NT2/D1 (cell line): ENCODE results near the gene MLF2.

Experiments used
- DNase-seq: peaks from one replicate; pipeline ENCODE4 v3.0.0-alpha.2; 2011; ENCODE audit warnings: low read depth, low spot score
- H3K27me3 ChIP-seq: 2 replicates; pipeline ENCODE4 v1.6.0; 2011; ENCODE audit warnings: mild to moderate bottlenecking; ENCODE audit not compliant: insufficient read length, insufficient read depth
- H3K36me3 ChIP-seq: 2 replicates; pipeline ENCODE4 v1.6.1; 2011; ENCODE audit warnings: mild to moderate bottlenecking, low read length, mixed read lengths; ENCODE audit not compliant: insufficient read depth, insufficient read length
- H3K4me1 ChIP-seq: 2 replicates; pipeline ENCODE4 v1.5.1; 2011; ENCODE audit not compliant: insufficient read depth, insufficient read length
- H3K4me3 ChIP-seq: 2 replicates; pipeline ENCODE4 v1.5.1; 2011; ENCODE audit warnings: low read depth; ENCODE audit not compliant: insufficient read length
- H3K9ac ChIP-seq: 2 replicates; pipeline ENCODE4 v1.6.0; 2011; ENCODE audit warnings: low read depth; ENCODE audit not compliant: insufficient read length
- H3K9me3 ChIP-seq: 2 replicates; pipeline ENCODE4 v1.5.1; 2011; ENCODE audit warnings: mild to moderate bottlenecking, low read length; ENCODE audit not compliant: insufficient read depth
- SUZ12 ChIP-seq: IDR thresholded peaks from 2 replicates; pipeline ENCODE4 v1.6.1; 2011; ENCODE audit not compliant: insufficient read length, insufficient read depth; ENCODE audit errors: extremely low read depth
- YY1 ChIP-seq: IDR thresholded peaks from 2 replicates; pipeline ENCODE4 v1.6.1; 2011; ENCODE audit not compliant: insufficient read length, insufficient read depth
- ZNF274 ChIP-seq: IDR thresholded peaks from 2 replicates; pipeline ENCODE4 v1.6.1; 2011; ENCODE audit warnings: mild to moderate bottlenecking, low read depth, low read length

The MLF2 gene

GRCh38 chr12:6736754-6737153, 16.2 kb downstream of the MLF2 start:
- H3K9ac ChIP-seq = no peak overlapping the region
- no peaks in the 10 kb centered on the region for H3K9me3 ChIP-seq
- H3K4me1 ChIP-seq = no peaks in the 10 kb centered on the region
- no peaks in the 10 kb centered on the region for H3K27me3 ChIP-seq
- no peak for DNase-seq
- H3K4me3 ChIP-seq = no peak overlapping the region
- TF ChIP-seq YY1 (no peak), ZNF274 (no peak), SUZ12 (no peak)
- H3K36me3 ChIP-seq = peaks cover 19% of the 10 kb centered on the region

- no peaks in the 10 kb centered on the region for H3K4me1 ChIP-seq
- no peak for TF ChIP-seq SUZ12
- TF ChIP-seq ZNF274 = no peak
- TF ChIP-seq YY1 = no peak
- no peaks in the 10 kb centered on the region for H3K9me3 ChIP-seq
- H3K4me3 ChIP-seq = no peak overlapping the region
- H3K36me3 ChIP-seq = peaks cover 31% of the 10 kb centered on the region
- DNase-seq = peak; percentile 52
- H3K27me3 ChIP-seq = no peaks in the 10 kb centered on the region
- H3K9ac ChIP-seq = peak overlapping the region; percentile 13
Measured at GRCh38 chr12:6735448-6736191, 17.3 kb downstream of the MLF2 start.

GRCh38 chr12:6734506-6735387, 18.2 kb downstream of the MLF2 start:
- peaks cover 39% of the 10 kb centered on the region for H3K36me3 ChIP-seq
- no peak for TF ChIP-seq SUZ12
- no peak for TF ChIP-seq ZNF274
- no peak for TF ChIP-seq YY1
- no peak overlapping the region for H3K9ac ChIP-seq
- H3K27me3 ChIP-seq = no peaks in the 10 kb centered on the region
- no peaks in the 10 kb centered on the region for H3K4me1 ChIP-seq
- no peaks in the 10 kb centered on the region for H3K9me3 ChIP-seq
- DNase-seq = no peak
- no peak overlapping the region for H3K4me3 ChIP-seq

GRCh38 chr12:6730169-6730568, 22.8 kb downstream of the MLF2 start:
- TF ChIP-seq YY1 (no peak), SUZ12 (no peak), ZNF274 (no peak)
- Histone ChIP-seq H3K36me3 (peaks cover 78% of the 10 kb centered on the region), H3K27me3 (no peaks in the 10 kb centered on the region), H3K4me1 (peaks cover 2% of the 10 kb centered on the region), H3K9me3 (no peaks in the 10 kb centered on the region), H3K4me3 (no peak overlapping the region), H3K9ac (no peak overlapping the region)
- no peak for DNase-seq

- peak overlapping the region; percentile 4 for H3K9ac ChIP-seq
- DNase-seq = no peak
- no peaks in the 10 kb centered on the region for H3K9me3 ChIP-seq
- H3K36me3 ChIP-seq = peaks cover 71% of the 10 kb centered on the region
- H3K27me3 ChIP-seq = no peaks in the 10 kb centered on the region
- H3K4me1 ChIP-seq = peaks cover 2% of the 10 kb centered on the region
- no peak overlapping the region for H3K4me3 ChIP-seq
- TF ChIP-seq ZNF274 = no peak
- TF ChIP-seq SUZ12 = no peak
- no peak for TF ChIP-seq YY1
Measured at GRCh38 chr12:6729186-6729585, 23.8 kb downstream of the MLF2 start.

GRCh38 chr12:6725350-6725749, 27.6 kb downstream of the MLF2 start:
- Histone ChIP-seq H3K9me3 (no peaks in the 10 kb centered on the region), H3K36me3 (peaks cover 45% of the 10 kb centered on the region), H3K4me3 (no peak overlapping the region), H3K9ac (peak overlapping the region; percentile 1), H3K4me1 (peaks cover 2% of the 10 kb centered on the region), H3K27me3 (no peaks in the 10 kb centered on the region)
- TF ChIP-seq SUZ12 (no peak), ZNF274 (no peak), YY1 (no peak)
- DNase-seq = no peak

- H3K27me3 ChIP-seq = no peaks in the 10 kb centered on the region
- H3K4me1 ChIP-seq = peaks cover 2% of the 10 kb centered on the region
- peaks cover 35% of the 10 kb centered on the region for H3K36me3 ChIP-seq
- TF ChIP-seq YY1 = peak; percentile 4
- TF ChIP-seq SUZ12 = no peak
- TF ChIP-seq ZNF274 = no peak
- H3K9me3 ChIP-seq = no peaks in the 10 kb centered on the region
- peak overlapping the region; percentile 80 for H3K4me3 ChIP-seq
- peak overlapping the region; percentile 92 for H3K9ac ChIP-seq
- DNase-seq = peak; percentile 46
Measured at GRCh38 chr12:6724409-6724797, 28.5 kb downstream of the MLF2 start.
